ENCODE measurements around the gene ZC3H10.

DNA sequence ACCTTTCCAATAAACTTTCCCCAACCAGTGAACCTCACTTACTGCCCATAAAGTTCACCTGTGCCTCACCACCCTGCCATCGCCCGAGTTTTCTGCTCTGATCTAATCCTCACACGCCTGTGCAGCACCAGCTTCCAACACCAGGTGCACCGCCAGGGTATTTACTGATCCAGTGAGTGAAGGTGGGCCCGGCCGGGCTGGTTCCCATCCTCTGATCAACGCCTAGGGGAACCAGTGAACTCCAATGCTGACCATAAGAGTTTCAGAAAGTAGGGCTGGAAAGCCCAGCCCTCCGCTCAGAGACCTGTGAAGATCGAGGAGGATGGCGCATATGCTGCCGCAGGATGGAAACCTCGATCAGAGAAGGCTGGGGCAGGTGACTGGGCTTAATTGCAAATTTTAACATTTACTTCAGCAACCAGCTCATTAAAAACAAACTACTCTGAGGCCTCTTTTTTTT, 33.6 kb downstream of the ZC3H10 start:
- TF ChIP-seq, protein P1, sequence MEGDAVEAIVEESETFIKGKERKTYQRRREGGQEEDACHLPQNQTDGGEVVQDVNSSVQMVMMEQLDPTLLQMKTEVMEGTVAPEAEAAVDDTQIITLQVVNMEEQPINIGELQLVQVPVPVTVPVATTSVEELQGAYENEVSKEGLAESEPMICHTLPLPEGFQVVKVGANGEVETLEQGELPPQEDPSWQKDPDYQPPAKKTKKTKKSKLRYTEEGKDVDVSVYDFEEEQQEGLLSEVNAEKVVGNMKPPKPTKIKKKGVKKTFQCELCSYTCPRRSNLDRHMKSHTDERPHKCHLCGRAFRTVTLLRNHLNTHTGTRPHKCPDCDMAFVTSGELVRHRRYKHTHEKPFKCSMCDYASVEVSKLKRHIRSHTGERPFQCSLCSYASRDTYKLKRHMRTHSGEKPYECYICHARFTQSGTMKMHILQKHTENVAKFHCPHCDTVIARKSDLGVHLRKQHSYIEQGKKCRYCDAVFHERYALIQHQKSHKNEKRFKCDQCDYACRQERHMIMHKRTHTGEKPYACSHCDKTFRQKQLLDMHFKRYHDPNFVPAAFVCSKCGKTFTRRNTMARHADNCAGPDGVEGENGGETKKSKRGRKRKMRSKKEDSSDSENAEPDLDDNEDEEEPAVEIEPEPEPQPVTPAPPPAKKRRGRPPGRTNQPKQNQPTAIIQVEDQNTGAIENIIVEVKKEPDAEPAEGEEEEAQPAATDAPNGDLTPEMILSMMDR (IDR thresholded peaks at IDR 0.05), result peak; percentile 55 to 85 (median 80)
- no peak for TF ChIP-seq POLR2A (IDR thresholded peaks at IDR 0.05)

Measured in breast epithelium (tissue), 3 donors.